DND-41 (cell line): ENCODE results near the gene UBL3.

Experiments
- ATAC-seq: fragments of 200-7000 bp; cut with Tn5 transposase; 3 replicates; pipeline ENCODE4 v1.9.1; 2021; ENCODE audit warnings: low read depth; ENCODE audit not compliant: insufficient read depth
- DNase-seq: peaks from one replicate; pipeline ENCODE4 v3.0.0-alpha.2; 2020
- H2AFZ ChIP-seq: 2 replicates; pipeline ENCODE4 v1.6.0; 2012; ENCODE audit warnings: low read depth, low read length
- H3K27ac ChIP-seq: 2 replicates; pipeline ENCODE4 v1.5.1; 2012; ENCODE audit warnings: low read length, inconsistent platforms
- H3K27me3 ChIP-seq: fragments of 200-600 bp; sonication (generic); 2 replicates; pipeline ENCODE4 v1.6.0; 2012; ENCODE audit warnings: low read length, mild to moderate bottlenecking, inconsistent platforms; ENCODE audit not compliant: insufficient read depth, poor library complexity
- H3K36me3 ChIP-seq: 2 replicates; pipeline ENCODE4 v1.5.1; 2012; ENCODE audit warnings: low read length, inconsistent platforms; ENCODE audit not compliant: insufficient read depth
- H3K4me1 ChIP-seq: 2 replicates; pipeline ENCODE4 v1.5.1; 2012; ENCODE audit warnings: mild to moderate bottlenecking, low read length; ENCODE audit not compliant: insufficient read depth
- H3K4me2 ChIP-seq: 2 replicates; pipeline ENCODE4 v1.6.0; 2012; ENCODE audit warnings: mild to moderate bottlenecking, moderate library complexity, low read length, inconsistent platforms; ENCODE audit not compliant: insufficient read depth
- H3K4me3 ChIP-seq, 2 experiments: fragments of 200-600 bp in 1 of 2; shearing (Covaris generic) in 1 of 2; 2 replicates each; pipeline ENCODE4 v1.5.1; 2012 to 2016; ENCODE audit warnings: inconsistent platforms in 2 of 2, low read length in 2 of 2, mild to moderate bottlenecking in 2 of 2, low read depth in 1 of 2, moderate library complexity in 1 of 2
- H3K79me2 ChIP-seq: 2 replicates; pipeline ENCODE4 v1.6.0; 2012; ENCODE audit warnings: low read length, inconsistent platforms; ENCODE audit not compliant: insufficient read depth
- H3K9ac ChIP-seq: 2 replicates; pipeline ENCODE4 v1.6.0; 2012; ENCODE audit warnings: low read depth, mild to moderate bottlenecking, inconsistent platforms, low read length, moderate library complexity
- H3K9me3 ChIP-seq: 2 replicates; pipeline ENCODE4 v1.5.1; 2012; ENCODE audit warnings: low read length, moderate library complexity, mild to moderate bottlenecking, inconsistent platforms; ENCODE audit not compliant: insufficient read depth, severe bottlenecking
- H4K20me1 ChIP-seq: 2 replicates; pipeline ENCODE4 v1.6.0; 2012; ENCODE audit warnings: low read length; ENCODE audit not compliant: insufficient read depth
- EZH2 ChIP-seq: IDR thresholded peaks from 3 replicates; pipeline ENCODE4 v1.6.1; 2012; ENCODE audit warnings: borderline replicate concordance, low read depth, mild to moderate bottlenecking, moderate library complexity, low read length, inconsistent platforms; ENCODE audit not compliant: severe bottlenecking
- TF ChIP-seq, protein P1 (sequence below): IDR thresholded peaks from 2 replicates; pipeline ENCODE4 v1.5.1; 2012; ENCODE audit warnings: borderline replicate concordance, low read length, moderate library complexity, mild to moderate bottlenecking; ENCODE audit not compliant: poor library complexity, severe bottlenecking; ENCODE audit errors: extremely low read depth

Gene UBL3

DNA sequence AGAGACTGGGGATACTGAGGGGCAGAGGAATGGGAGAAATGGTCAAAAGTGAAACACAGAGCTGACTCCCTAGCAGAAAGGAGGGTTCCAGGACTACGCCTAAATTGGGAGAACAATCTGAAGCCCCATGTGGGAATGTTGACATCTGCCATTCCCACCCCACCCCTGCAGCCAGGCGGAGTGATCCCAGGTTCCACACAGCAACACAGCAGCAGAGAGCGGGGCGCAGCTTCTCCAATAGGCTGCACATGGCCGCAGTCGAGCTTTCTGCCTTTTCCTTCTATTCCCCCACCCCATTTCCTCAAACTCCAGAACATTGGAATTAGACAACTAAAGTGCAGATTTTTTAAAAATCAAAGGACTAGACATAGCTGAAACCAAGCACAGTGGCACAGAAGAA lies 104.7 kb downstream of the UBL3 start:
- Histone ChIP-seq H2AFZ (no peak overlapping the region), H3K4me3 (no peak overlapping the region), H3K27ac (no peak overlapping the region), H3K4me2 (no peak overlapping the region), H3K4me1 (no peaks in the 10 kb centered on the region), H4K20me1 (no peaks in the 10 kb centered on the region), H3K9me3 (no peaks in the 10 kb centered on the region), H3K79me2 (no peaks in the 10 kb centered on the region), H3K9ac (no peak overlapping the region), H3K27me3 (peaks cover 10% of the 10 kb centered on the region), H3K36me3 (no peaks in the 10 kb centered on the region)
- DNase-seq (no peak), ATAC-seq (no peak)
- TF ChIP-seq, protein P1, sequence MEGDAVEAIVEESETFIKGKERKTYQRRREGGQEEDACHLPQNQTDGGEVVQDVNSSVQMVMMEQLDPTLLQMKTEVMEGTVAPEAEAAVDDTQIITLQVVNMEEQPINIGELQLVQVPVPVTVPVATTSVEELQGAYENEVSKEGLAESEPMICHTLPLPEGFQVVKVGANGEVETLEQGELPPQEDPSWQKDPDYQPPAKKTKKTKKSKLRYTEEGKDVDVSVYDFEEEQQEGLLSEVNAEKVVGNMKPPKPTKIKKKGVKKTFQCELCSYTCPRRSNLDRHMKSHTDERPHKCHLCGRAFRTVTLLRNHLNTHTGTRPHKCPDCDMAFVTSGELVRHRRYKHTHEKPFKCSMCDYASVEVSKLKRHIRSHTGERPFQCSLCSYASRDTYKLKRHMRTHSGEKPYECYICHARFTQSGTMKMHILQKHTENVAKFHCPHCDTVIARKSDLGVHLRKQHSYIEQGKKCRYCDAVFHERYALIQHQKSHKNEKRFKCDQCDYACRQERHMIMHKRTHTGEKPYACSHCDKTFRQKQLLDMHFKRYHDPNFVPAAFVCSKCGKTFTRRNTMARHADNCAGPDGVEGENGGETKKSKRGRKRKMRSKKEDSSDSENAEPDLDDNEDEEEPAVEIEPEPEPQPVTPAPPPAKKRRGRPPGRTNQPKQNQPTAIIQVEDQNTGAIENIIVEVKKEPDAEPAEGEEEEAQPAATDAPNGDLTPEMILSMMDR = no peak
- no peak for TF ChIP-seq EZH2

DNA sequence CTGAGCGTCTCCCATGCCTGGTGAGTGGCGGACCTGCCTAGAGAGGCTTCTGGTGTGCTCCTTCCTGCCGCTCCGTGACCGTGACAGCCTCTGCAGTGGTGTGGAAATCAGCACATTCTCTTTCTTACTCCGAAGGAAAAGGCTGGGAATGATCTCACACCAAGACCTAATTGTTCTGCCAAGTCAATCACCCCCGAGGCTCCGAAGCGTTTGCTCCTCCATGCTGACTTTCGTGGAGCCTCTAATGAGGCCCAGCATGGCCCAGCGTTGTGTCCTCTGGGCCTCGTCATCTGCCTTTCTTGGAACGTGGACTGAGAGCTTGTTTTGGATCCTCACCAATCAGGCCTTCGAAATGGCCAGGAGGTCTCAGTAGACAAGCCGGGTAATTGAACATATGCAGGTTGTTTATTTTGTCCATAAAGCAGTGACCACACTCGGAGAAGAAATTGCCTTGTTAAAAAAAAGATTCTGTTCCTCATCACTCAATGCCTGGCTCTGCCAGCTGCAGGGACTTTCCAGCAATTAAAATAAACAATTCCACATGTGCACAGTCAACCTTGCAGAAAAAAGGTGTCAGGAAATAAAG lies 107.1 kb downstream of the UBL3 start:
- DNase-seq (no peak), ATAC-seq (no peak)
- Histone ChIP-seq H2AFZ (no peak overlapping the region), H3K27ac (no peak overlapping the region), H3K79me2 (no peaks in the 10 kb centered on the region), H3K27me3 (peaks cover 10% of the 10 kb centered on the region), H3K4me2 (no peak overlapping the region), H3K4me1 (no peaks in the 10 kb centered on the region), H4K20me1 (no peaks in the 10 kb centered on the region), H3K9me3 (no peaks in the 10 kb centered on the region), H3K9ac (no peak overlapping the region), H3K4me3 (no peak overlapping the region), H3K36me3 (no peaks in the 10 kb centered on the region)
- no peak for TF ChIP-seq EZH2
- TF ChIP-seq, protein P1 = no peak

GRCh38 chr13:29740961-29741360 lies 109.5 kb downstream of the UBL3 start:
- no peak for ATAC-seq
- Histone ChIP-seq H4K20me1 (no peaks in the 10 kb centered on the region), H2AFZ (no peak overlapping the region), H3K79me2 (no peaks in the 10 kb centered on the region), H3K27ac (no peak overlapping the region), H3K4me2 (no peak overlapping the region), H3K27me3 (peaks cover 7% of the 10 kb centered on the region), H3K4me3 (no peak overlapping the region), H3K36me3 (no peaks in the 10 kb centered on the region), H3K9me3 (no peaks in the 10 kb centered on the region), H3K9ac (no peak overlapping the region), H3K4me1 (no peaks in the 10 kb centered on the region)
- TF ChIP-seq, protein P1 = no peak
- no peak for TF ChIP-seq EZH2
- DNase-seq = no peak

DNA sequence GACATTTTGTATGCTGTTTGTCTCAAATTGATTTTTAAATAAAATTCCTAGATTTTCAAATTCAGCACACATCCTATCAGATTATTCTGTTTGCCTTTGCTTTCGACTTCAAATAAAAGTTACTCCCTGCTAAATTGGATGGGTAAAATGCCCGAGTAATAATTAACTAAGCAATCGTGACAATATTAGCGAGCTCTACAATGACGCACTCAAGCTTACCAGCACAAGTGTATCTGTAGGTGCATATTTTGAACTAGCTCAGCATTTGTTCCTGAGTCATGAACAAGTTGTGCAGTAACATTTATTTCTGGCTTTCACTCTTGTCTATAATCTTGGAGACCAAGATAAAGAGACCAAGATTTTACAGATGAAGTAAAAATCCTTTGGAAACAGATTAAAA lies 113.4 kb downstream of the UBL3 start:
- TF ChIP-seq, protein P1 = no peak
- TF ChIP-seq EZH2 = no peak

More for the DNA sequence above, 113.4 kb downstream of the UBL3 start:
- ATAC-seq (no peak), DNase-seq (no peak)
- Histone ChIP-seq H3K4me3 (no peak overlapping the region), H3K4me1 (no peaks in the 10 kb centered on the region), H2AFZ (no peak overlapping the region), H3K4me2 (no peak overlapping the region), H3K36me3 (no peaks in the 10 kb centered on the region), H4K20me1 (no peaks in the 10 kb centered on the region), H3K27me3 (peaks cover 11% of the 10 kb centered on the region), H3K79me2 (no peaks in the 10 kb centered on the region), H3K9me3 (no peaks in the 10 kb centered on the region), H3K9ac (no peak overlapping the region), H3K27ac (no peak overlapping the region)
